ENCODE data around the gene ZBTB3. TPM values are rescaled to one million over a fixed set of nuclear protein-coding genes. Genes with fewer than 3 reads are reported as not detected.
A peak's percentile ranks its signal among the peaks of the same experiment; 100 is the strongest.

The ZBTB3 gene
- total and polyA plus RNA-seq, 2 of the 13 experiments (the other 11 are each of a cell fraction or from before 2014, with no cell fraction given) = 3.4 to 5.2 TPM

DNA sequence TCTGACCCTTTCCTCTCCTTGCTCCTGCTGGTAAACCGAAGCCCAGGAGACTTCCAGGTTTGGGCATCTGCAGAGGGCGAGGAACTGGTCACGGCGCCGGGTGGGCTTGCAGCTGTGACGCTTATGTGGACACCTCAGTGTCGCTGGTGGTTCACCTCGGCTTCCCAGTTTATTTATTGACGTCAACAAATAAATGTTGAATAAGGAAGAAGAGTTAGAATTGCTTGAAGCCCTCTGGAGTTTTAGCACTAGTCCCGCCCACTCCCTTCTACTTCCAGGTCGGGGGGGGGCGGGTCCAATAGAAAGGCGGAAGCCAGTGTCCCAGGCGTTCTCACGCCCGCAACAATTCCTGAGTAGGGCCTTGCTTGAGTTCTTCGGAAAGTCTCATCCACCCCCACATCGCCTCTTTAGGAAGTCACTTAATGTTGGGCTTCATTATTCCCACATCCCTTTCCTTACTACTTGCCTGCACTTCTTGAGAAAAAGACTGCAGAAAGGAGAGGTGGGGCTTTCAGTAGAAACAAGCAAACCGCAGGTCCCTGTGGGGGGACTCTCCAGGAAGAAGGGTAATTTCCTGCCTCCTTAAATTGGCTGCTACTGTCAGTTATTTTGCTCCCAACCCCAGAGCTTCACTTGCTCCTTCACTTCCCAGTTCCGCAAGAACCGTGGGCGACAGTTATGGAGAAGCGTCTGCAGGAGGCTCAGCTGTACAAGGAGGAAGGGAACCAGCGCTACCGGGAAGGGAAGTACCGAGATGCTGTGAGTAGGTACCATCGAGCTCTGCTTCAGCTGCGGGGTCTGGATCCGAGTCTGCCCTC, 25.6 kb downstream of the ZBTB3 start, which contains the start of gene TTC9C (continued):
- TF ChIP-seq, protein P1, sequence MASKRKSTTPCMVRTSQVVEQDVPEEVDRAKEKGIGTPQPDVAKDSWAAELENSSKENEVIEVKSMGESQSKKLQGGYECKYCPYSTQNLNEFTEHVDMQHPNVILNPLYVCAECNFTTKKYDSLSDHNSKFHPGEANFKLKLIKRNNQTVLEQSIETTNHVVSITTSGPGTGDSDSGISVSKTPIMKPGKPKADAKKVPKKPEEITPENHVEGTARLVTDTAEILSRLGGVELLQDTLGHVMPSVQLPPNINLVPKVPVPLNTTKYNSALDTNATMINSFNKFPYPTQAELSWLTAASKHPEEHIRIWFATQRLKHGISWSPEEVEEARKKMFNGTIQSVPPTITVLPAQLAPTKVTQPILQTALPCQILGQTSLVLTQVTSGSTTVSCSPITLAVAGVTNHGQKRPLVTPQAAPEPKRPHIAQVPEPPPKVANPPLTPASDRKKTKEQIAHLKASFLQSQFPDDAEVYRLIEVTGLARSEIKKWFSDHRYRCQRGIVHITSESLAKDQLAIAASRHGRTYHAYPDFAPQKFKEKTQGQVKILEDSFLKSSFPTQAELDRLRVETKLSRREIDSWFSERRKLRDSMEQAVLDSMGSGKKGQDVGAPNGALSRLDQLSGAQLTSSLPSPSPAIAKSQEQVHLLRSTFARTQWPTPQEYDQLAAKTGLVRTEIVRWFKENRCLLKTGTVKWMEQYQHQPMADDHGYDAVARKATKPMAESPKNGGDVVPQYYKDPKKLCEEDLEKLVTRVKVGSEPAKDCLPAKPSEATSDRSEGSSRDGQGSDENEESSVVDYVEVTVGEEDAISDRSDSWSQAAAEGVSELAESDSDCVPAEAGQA (IDR thresholded peaks at IDR 0.05; ENCODE audit: low read depth) = 0 out of 2 replicates have a peak, but pooled peaks have one; percentile 37
- TF ChIP-seq, protein P1 (CRISPR knock-in tag; IDR thresholded peaks at IDR 0.05; ENCODE audit: borderline replicate concordance) = no peak
- TF ChIP-seq ZFP36L2 (CRISPR knock-in tag; IDR thresholded peaks at IDR 0.05) = no peak
- TF ChIP-seq SP140L (CRISPR knock-in tag; IDR thresholded peaks at IDR 0.05; ENCODE audit: borderline replicate concordance) = no peak
- no peak for TF ChIP-seq ZNF672 (CRISPR knock-in tag; IDR thresholded peaks at IDR 0.05)
- TF ChIP-seq ZBTB38 (CRISPR knock-in tag; IDR thresholded peaks at IDR 0.05) = no peak; the same call in 1 of the 2 replicates
- TF ChIP-seq, protein P2, sequence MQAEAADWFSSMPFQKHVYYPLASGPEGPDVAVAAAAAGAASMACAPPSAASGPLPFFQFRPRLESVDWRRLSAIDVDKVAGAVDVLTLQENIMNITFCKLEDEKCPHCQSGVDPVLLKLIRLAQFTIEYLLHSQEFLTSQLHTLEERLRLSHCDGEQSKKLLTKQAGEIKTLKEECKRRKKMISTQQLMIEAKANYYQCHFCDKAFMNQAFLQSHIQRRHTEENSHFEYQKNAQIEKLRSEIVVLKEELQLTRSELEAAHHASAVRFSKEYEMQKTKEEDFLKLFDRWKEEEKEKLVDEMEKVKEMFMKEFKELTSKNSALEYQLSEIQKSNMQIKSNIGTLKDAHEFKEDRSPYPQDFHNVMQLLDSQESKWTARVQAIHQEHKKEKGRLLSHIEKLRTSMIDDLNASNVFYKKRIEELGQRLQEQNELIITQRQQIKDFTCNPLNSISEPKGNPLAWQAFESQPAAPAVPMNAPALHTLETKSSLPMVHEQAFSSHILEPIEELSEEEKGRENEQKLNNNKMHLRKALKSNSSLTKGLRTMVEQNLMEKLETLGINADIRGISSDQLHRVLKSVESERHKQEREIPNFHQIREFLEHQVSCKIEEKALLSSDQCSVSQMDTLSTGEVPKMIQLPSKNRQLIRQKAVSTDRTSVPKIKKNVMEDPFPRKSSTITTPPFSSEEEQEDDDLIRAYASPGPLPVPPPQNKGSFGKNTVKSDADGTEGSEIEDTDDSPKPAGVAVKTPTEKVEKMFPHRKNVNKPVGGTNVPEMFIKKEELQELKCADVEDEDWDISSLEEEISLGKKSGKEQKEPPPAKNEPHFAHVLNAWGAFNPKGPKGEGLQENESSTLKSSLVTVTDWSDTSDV (CRISPR knock-in tag; IDR thresholded peaks at IDR 0.05) = no peak
- no peak for TF ChIP-seq ZNF446 (CRISPR knock-in tag; IDR thresholded peaks at IDR 0.05)
- TF ChIP-seq KDM3A (CRISPR knock-in tag; IDR thresholded peaks at IDR 0.05; ENCODE audit: low read depth) = no peak
- TF ChIP-seq, protein P3, sequence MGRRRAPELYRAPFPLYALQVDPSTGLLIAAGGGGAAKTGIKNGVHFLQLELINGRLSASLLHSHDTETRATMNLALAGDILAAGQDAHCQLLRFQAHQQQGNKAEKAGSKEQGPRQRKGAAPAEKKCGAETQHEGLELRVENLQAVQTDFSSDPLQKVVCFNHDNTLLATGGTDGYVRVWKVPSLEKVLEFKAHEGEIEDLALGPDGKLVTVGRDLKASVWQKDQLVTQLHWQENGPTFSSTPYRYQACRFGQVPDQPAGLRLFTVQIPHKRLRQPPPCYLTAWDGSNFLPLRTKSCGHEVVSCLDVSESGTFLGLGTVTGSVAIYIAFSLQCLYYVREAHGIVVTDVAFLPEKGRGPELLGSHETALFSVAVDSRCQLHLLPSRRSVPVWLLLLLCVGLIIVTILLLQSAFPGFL (CRISPR knock-in tag; IDR thresholded peaks at IDR 0.05) = no peak
- TF ChIP-seq ZNF136 (CRISPR knock-in tag; IDR thresholded peaks at IDR 0.05; ENCODE audit: low read depth) = no peak
- TF ChIP-seq ZNF468 (CRISPR knock-in tag; IDR thresholded peaks at IDR 0.05) = no peak
- TF ChIP-seq, protein P4, sequence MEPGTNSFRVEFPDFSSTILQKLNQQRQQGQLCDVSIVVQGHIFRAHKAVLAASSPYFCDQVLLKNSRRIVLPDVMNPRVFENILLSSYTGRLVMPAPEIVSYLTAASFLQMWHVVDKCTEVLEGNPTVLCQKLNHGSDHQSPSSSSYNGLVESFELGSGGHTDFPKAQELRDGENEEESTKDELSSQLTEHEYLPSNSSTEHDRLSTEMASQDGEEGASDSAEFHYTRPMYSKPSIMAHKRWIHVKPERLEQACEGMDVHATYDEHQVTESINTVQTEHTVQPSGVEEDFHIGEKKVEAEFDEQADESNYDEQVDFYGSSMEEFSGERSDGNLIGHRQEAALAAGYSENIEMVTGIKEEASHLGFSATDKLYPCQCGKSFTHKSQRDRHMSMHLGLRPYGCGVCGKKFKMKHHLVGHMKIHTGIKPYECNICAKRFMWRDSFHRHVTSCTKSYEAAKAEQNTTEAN (CRISPR knock-in tag; conservative IDR thresholded peaks at IDR 0.05) = peak; percentile 38; the same call in 1 of the 2 replicates
- TF ChIP-seq NFE2 (CRISPR knock-in tag; IDR thresholded peaks at IDR 0.05) = no peak
- TF ChIP-seq DNMT3B (CRISPR knock-in tag; conservative IDR thresholded peaks at IDR 0.05) = 0 out of 2 replicates have a peak, but pooled peaks have one; percentile 20
- peak; percentile 26; the same call in 1 of the 2 replicates for TF ChIP-seq SP5 (CRISPR knock-in tag; IDR thresholded peaks at IDR 0.05; ENCODE audit: borderline replicate concordance, low read depth)
- TF ChIP-seq, protein P5, sequence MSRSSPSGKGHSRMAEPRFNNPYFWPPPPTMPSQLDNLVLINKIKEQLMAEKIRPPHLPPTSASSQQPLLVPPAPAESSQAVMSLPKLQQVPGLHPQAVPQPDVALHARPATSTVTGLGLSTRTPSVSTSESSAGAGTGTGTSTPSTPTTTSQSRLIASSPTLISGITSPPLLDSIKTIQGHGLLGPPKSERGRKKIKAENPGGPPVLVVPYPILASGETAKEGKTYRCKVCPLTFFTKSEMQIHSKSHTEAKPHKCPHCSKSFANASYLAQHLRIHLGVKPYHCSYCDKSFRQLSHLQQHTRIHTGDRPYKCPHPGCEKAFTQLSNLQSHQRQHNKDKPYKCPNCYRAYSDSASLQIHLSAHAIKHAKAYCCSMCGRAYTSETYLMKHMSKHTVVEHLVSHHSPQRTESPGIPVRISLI (CRISPR knock-in tag; IDR thresholded peaks at IDR 0.05; ENCODE audit: borderline replicate concordance) = no peak; the same call in 1 of the 2 replicates
